Type B pancreatic cell (in vitro differentiated cells): Measurements from ENCODE around the gene PLGRKT. TPM values are rescaled to one million over a fixed set of nuclear protein-coding genes. Genes with fewer than 3 reads are reported as not detected.
"Not testable (repeated sequence)": the region's sequence is repeated elsewhere in the genome, so short reads cannot be mapped to it uniquely, and the experiment has no call there.

ENCODE experiments used
- DNase-seq: peaks from one replicate; pipeline ENCODE4 v3.0.0; 2021; ENCODE audit warnings: mixed read lengths; ENCODE audit not compliant: unreplicated experiment; ENCODE audit errors: extremely low spot score
- H3K27ac Mint-ChIP-seq: 2 replicates; pipeline ENCODE4 v1.8.0; 2021; ENCODE audit warnings: mild to moderate bottlenecking, mixed read lengths
- H3K27me3 Mint-ChIP-seq: 2 replicates; pipeline ENCODE4 v1.8.0; 2021; ENCODE audit warnings: mixed read lengths
- H3K36me3 Mint-ChIP-seq: 2 replicates; pipeline ENCODE4 v1.8.0; 2021; ENCODE audit warnings: mixed read lengths
- H3K4me1 Mint-ChIP-seq: one replicate; pipeline ENCODE4 v1.8.0; 2021; ENCODE audit warnings: mixed read lengths; ENCODE audit not compliant: unreplicated experiment
- H3K4me3 Mint-ChIP-seq: 2 replicates; pipeline ENCODE4 v1.8.0; 2021; ENCODE audit warnings: mild to moderate bottlenecking, mixed read lengths
- H3K9me3 Mint-ChIP-seq: 2 replicates; pipeline ENCODE4 v1.8.0; 2021; ENCODE audit warnings: mixed read lengths
- total RNA-seq: library from RNA; stranded (reverse); gene quantifications from 2 replicates; pipeline ENCODE4 v1.2.1, GENCODE V29; 2021; ENCODE audit warnings: low replicate concordance
- TF ChIP-seq, protein P1 (sequence below): fragments of 200-600 bp; sonication (generic); conservative IDR thresholded peaks from 2 replicates; pipeline ENCODE4 v1.5.0; 2021; ENCODE audit warnings: antibody characterized with exemption, mild to moderate bottlenecking

The PLGRKT gene
- total RNA-seq, 1 donor from 2014 or later, result 25.6 TPM

DNA sequence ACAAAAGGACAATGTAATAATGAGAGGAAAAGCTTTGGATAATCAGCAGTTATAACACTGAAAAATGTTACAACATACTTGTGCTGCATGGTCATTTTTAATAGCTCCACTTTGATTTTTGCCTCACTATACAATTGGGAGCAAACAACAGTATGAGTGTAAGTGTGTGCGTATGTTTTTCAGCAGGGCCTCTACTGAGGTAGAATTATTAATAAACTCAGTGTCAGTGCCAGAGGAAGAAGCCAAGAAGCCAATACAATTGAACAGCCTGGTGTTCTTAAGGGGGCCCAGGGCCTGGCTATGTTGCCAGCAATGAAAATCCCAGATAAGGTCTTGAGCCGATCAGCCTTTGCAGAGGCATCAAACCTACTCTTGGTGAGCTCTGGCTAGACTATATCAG lies 81.9 kb downstream of the PLGRKT start:
- no peaks in the 10 kb centered on the region for H3K27me3 Mint-ChIP-seq
- TF ChIP-seq, protein P1, sequence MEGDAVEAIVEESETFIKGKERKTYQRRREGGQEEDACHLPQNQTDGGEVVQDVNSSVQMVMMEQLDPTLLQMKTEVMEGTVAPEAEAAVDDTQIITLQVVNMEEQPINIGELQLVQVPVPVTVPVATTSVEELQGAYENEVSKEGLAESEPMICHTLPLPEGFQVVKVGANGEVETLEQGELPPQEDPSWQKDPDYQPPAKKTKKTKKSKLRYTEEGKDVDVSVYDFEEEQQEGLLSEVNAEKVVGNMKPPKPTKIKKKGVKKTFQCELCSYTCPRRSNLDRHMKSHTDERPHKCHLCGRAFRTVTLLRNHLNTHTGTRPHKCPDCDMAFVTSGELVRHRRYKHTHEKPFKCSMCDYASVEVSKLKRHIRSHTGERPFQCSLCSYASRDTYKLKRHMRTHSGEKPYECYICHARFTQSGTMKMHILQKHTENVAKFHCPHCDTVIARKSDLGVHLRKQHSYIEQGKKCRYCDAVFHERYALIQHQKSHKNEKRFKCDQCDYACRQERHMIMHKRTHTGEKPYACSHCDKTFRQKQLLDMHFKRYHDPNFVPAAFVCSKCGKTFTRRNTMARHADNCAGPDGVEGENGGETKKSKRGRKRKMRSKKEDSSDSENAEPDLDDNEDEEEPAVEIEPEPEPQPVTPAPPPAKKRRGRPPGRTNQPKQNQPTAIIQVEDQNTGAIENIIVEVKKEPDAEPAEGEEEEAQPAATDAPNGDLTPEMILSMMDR, result no peak
- H3K36me3 Mint-ChIP-seq, result peaks cover 6% of the 10 kb centered on the region
- H3K4me3 Mint-ChIP-seq, result no peak overlapping the region
- H3K9me3 Mint-ChIP-seq, result no peaks in the 10 kb centered on the region
- no peaks in the 10 kb centered on the region for H3K4me1 Mint-ChIP-seq
- no peak overlapping the region for H3K27ac Mint-ChIP-seq
- DNase-seq, result no peak

DNA sequence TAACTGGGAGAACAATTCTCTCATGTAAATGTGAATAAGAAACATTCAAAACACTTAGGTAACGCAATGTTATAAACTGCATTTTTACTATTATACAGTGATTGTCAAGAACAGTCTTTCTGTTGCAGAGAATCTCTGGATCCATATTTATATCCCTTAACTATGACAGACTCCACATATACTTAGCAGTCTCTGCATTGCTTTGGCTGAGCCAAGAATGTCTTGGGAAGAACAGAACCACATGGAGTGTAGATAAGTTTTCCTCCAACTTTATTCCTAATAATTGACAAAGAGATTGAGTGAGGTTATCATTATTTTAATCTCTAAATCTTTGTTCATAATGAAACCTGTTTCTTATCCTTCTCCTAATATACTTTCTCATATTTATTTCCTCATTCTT lies 82.5 kb downstream of the PLGRKT start:
- no peaks in the 10 kb centered on the region for H3K9me3 Mint-ChIP-seq
- no peak for DNase-seq
- H3K27me3 Mint-ChIP-seq, result no peaks in the 10 kb centered on the region
- H3K36me3 Mint-ChIP-seq, result peaks cover 6% of the 10 kb centered on the region
- TF ChIP-seq, protein P1, result no peak
- no peaks in the 10 kb centered on the region for H3K4me1 Mint-ChIP-seq
- no peak overlapping the region for H3K4me3 Mint-ChIP-seq
- H3K27ac Mint-ChIP-seq, result no peak overlapping the region

DNA sequence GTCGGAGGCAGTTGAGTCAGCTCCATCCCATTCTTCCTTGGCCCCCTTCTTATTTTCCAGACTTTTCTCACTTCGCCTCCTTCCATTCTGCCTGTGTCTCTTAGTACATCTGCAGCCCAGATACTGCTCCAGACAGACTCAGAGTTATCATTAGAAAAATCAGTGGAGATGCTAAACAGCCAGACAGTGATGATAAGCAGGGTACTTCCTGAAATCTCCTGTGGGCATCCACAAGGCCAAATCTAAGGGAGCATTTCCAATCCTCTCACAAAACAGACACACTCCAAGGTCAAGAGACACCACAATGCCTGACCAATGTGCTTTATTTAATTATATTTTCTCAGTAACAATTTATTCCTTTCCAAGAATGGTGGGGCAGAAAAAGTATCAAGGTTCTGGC lies 83.5 kb downstream of the PLGRKT start:
- no peaks in the 10 kb centered on the region for H3K27me3 Mint-ChIP-seq
- peaks cover 4% of the 10 kb centered on the region for H3K9me3 Mint-ChIP-seq
- peaks cover 6% of the 10 kb centered on the region for H3K36me3 Mint-ChIP-seq
- no peak overlapping the region for H3K27ac Mint-ChIP-seq
- no peaks in the 10 kb centered on the region for H3K4me1 Mint-ChIP-seq
- H3K4me3 Mint-ChIP-seq, result no peak overlapping the region
- no peak for DNase-seq
- TF ChIP-seq, protein P1, result no peak

DNA sequence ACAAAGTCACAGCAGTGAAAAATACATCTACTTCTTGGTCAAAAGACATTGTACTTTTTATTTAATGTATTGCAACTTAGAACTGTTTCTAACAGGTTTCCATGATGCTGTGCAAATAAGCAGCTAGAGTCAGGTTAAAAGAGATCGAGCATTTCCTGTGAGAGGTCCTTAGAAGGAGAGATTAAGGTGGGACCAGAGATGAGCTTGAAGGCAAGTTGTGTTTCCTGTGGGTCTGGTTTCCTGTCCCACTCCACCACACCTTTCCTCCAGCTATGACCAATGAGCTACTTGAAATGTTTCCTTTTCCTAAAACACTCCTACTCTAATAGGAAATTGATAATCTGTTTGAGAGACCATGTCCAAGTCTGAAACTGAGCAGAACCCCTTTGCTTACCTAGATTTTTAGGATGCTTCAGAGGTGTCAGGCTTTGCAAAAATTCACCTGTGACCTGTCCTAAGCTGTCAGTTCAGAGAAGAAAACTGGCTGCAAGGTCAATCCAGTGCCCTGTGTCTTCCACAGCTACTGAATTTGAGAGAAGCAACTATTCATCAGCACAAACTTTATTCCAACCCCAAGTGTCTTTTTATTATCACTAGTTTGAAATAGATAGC lies 85.0 kb downstream of the PLGRKT start:
- DNase-seq, result no peak
- no peak overlapping the region for H3K27ac Mint-ChIP-seq
- peaks cover 7% of the 10 kb centered on the region for H3K9me3 Mint-ChIP-seq
- TF ChIP-seq, protein P1, result no peak
- H3K27me3 Mint-ChIP-seq, result no peaks in the 10 kb centered on the region
- no peak overlapping the region for H3K4me3 Mint-ChIP-seq
- H3K36me3 Mint-ChIP-seq, result peaks cover 6% of the 10 kb centered on the region
- H3K4me1 Mint-ChIP-seq, result no peaks in the 10 kb centered on the region

DNA sequence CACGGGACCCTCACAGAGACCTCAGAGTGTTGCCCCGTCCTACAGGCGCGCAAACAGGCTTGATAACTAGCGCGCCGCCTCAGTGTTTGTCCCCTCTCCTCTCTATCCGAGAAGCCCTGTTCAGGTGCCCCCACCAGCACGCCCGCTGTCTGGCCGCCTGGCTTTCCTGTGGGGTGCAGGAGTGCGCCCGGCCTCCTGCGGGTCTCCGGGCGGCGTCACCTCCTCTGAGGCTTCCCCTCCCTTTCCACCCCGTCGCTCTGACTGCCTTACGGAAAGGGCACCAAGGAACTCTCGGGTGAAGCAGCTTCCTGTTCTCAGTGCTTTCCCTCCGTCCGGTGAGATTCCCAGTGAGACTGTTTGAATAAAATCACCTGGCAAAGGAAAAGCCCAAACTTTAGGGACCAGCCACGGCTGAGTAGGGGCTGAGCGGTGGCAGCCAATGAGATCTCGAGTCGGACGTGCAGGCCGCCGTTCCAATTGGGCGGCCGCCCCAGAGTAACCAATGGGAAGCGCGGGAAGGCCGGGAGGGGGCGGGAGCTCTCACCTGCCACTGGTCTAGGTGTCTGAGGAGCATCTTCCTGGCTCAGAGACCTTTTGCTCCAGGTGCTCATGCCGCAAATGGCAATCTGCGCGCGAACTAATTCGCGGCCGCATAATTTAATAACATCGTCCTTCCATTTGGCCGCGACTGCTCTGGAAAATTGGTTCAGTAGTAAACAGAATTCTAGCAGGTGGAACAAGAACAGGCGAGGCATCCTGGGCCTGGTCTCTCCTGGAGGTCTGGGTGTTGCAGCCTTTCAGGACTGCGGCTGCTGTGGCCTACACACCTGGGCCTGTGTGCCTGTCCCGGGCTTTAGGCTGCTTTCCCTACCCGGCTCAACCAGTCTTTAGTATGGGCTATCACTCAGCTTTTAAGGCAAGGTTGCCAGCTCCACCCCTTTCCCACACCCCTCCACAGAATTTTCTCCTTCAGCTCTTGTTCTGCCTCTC lies 98.4 kb downstream of the PLGRKT start, which contains the start of gene RLN1:
TSS of gene RLN1 (minus strand) at position 885 of the 990 bp plus-strand sequence. CDS start at position 755, 130 bp downstream.
- not testable (repeated sequence) for H3K27me3 Mint-ChIP-seq, H3K9me3 Mint-ChIP-seq, H3K36me3 Mint-ChIP-seq, DNase-seq, H3K4me1 Mint-ChIP-seq
- Mint-ChIP-seq H3K27ac (peak within 1 kb of the TSS; percentile 78), H3K4me3 (peak within 1 kb of the TSS; percentile 80)

DNA sequence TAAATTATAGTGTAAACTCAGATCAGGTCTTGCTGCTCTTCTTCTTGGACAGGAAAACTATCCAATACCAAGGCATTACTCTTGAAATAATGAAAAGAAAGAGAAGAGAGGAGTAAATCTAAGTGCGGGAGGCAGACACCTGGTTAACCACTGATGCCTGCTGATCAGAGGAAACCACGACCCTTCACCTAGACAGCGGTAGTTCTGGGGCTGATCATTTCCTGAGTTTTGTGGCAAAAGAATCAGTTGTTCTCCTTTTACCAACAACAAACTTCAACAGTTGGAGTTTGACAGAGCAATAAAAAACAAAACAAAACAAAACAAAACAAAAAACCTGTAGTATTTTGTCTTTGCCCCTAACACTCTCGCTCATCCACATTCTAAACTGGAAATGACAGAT lies 101.0 kb downstream of the PLGRKT start:
- no peaks in the 10 kb centered on the region for H3K9me3 Mint-ChIP-seq

DNA sequence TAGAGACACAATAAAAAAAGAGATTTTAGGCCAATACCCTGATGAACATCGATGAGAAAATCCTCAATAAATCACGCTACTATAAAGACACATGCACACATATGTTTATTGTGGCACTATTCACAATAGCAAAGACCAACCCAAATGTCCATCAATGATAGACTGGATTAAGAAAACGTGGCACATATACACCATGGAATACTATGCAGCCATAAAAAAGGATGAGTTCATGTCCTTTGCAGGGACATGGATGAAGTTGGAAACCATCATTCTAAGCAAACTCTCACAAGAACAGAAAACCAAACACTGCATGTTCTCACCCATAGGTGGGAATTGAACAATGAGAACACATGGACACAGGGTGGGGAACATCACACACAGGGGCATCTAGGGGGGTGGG lies 106.4 kb downstream of the PLGRKT start:
- H3K4me3 Mint-ChIP-seq, DNase-seq, H3K4me1 Mint-ChIP-seq, H3K9me3 Mint-ChIP-seq, H3K27me3 Mint-ChIP-seq, H3K27ac Mint-ChIP-seq, H3K36me3 Mint-ChIP-seq: not testable (repeated sequence)

More for the DNA sequence above, 101.0 kb downstream of the PLGRKT start:
- Mint-ChIP-seq H3K4me3 (no peak overlapping the region), H3K36me3 (no peaks in the 10 kb centered on the region), H3K27me3 (no peaks in the 10 kb centered on the region), H3K4me1 (no peaks in the 10 kb centered on the region), H3K27ac (no peak overlapping the region)
- DNase-seq, result no peak
- TF ChIP-seq, protein P1, result no peak
